IPS-11a (cell line): ENCODE measurements around the gene SLC23A2.
A peak's percentile ranks its signal among the peaks of the same experiment; 100 is the strongest.
"Not testable (repeated sequence)": the region's sequence is repeated elsewhere in the genome, so short reads cannot be mapped to it uniquely, and the experiment has no call there.

Experiments
- H3K4me3 ChIP-seq: one replicate; pipeline ENCODE4 v1.5.1; 2013; ENCODE audit warnings: low read depth, low read length, control low read depth

The SLC23A2 gene

GRCh38 chr20:5013682-5014447 is 12.6 kb upstream of the SLC23A2 start:
- no peak overlapping the region for H3K4me3 ChIP-seq

GRCh38 chr20:5008759-5009158 is 7.4 kb upstream of the SLC23A2 start:
- H3K4me3 ChIP-seq = no peak overlapping the region

- no peak overlapping the region for H3K4me3 ChIP-seq
Observed at GRCh38 chr20:5005326-5005725, 4.0 kb upstream of the SLC23A2 start.

GRCh38 chr20:5004825-5005224 is 3.5 kb upstream of the SLC23A2 start:
- not testable (repeated sequence) for H3K4me3 ChIP-seq

- no peak overlapping the region for H3K4me3 ChIP-seq
Observed at GRCh38 chr20:5003626-5004025, 2.3 kb upstream of the SLC23A2 start.

- H3K4me3 ChIP-seq = peak overlapping the region; percentile 55
Observed at GRCh38 chr20:5002077-5002413, 735 bp upstream of the SLC23A2 start.

- peak overlapping the region; percentile 55 for H3K4me3 ChIP-seq
Observed at GRCh38 chr20:5000263-5001173, 792 bp downstream of the SLC23A2 start.

GRCh38 chr20:4999788-5000187 is 1.5 kb downstream of the SLC23A2 start:
- H3K4me3 ChIP-seq = no peak overlapping the region

- no peak overlapping the region for H3K4me3 ChIP-seq
Observed at GRCh38 chr20:4998160-4998651, 3.1 kb downstream of the SLC23A2 start.

- H3K4me3 ChIP-seq = no peak overlapping the region
Observed at GRCh38 chr20:4997222-4997621, 4.1 kb downstream of the SLC23A2 start.

- H3K4me3 ChIP-seq = no peak overlapping the region
Observed at GRCh38 chr20:4989570-4989969, 11.7 kb downstream of the SLC23A2 start.

GRCh38 chr20:4987130-4987529 is 14.2 kb downstream of the SLC23A2 start:
- H3K4me3 ChIP-seq = no peak overlapping the region

GRCh38 chr20:4985658-4986057 is 15.7 kb downstream of the SLC23A2 start:
- no peak overlapping the region for H3K4me3 ChIP-seq

GRCh38 chr20:4982281-4982680 is 19.0 kb downstream of the SLC23A2 start:
- H3K4me3 ChIP-seq = no peak overlapping the region

GRCh38 chr20:4979841-4980410 is 21.4 kb downstream of the SLC23A2 start:
- H3K4me3 ChIP-seq = no peak overlapping the region

GRCh38 chr20:4978050-4978918 is 23.0 kb downstream of the SLC23A2 start:
- H3K4me3 ChIP-seq = no peak overlapping the region

- not testable (repeated sequence) for H3K4me3 ChIP-seq
Observed at GRCh38 chr20:4976014-4976413, 25.3 kb downstream of the SLC23A2 start.

GRCh38 chr20:4973330-4974097 is 27.8 kb downstream of the SLC23A2 start:
- H3K4me3 ChIP-seq = no peak overlapping the region

- no peak overlapping the region for H3K4me3 ChIP-seq
Observed at GRCh38 chr20:4972506-4973251, 28.6 kb downstream of the SLC23A2 start.
